Measurements from ENCODE around the gene RTP5.

- no peak for TF ChIP-seq CTCF (IDR thresholded peaks at IDR 0.05)
- TF ChIP-seq POLR2A (IDR thresholded peaks at IDR 0.05): no peak
- no peak for TF ChIP-seq POLR2AphosphoS5 (IDR thresholded peaks at IDR 0.05)
- no peak for TF ChIP-seq EP300 (IDR thresholded peaks at IDR 0.05)
These were observed 14.2 kb upstream of the RTP5 start for GRCh38 chr2:241855245-241855887.

All from gastroesophageal sphincter (tissue), 3 donors.